ENCODE results near the gene ATP6V1B1.

ATP6V1B1 gene

GRCh38 chr2:70923378-70924015 is 12.2 kb upstream of the ATP6V1B1 start:
- H3K36me3 ChIP-seq (ENCODE audit: control insufficient read depth, low read length), result no peaks in the 10 kb centered on the region
- no peaks in the 10 kb centered on the region for H3F3A ChIP-seq (ENCODE audit: control insufficient read depth, insufficient read depth)
- no peaks in the 10 kb centered on the region for H3K79me2 ChIP-seq (ENCODE audit: control insufficient read depth, low read length)
- TF ChIP-seq CTCF (IDR thresholded peaks at IDR 0.05; ENCODE audit: low read depth, low read length, poor library complexity, severe bottlenecking) (peak; percentile 46), EZH2phosphoT487 (IDR thresholded peaks at IDR 0.05; ENCODE audit: borderline replicate concordance, low read length) (no peak)
- peaks cover 4% of the 10 kb centered on the region for H3K27me3 ChIP-seq (ENCODE audit: control insufficient read depth, low read length)
- H3K9me3 ChIP-seq (ENCODE audit: control insufficient read depth, insufficient read depth, low read length), result no peaks in the 10 kb centered on the region
- H3K4me2 ChIP-seq (ENCODE audit: low read length), result no peak overlapping the region
- no peaks in the 10 kb centered on the region for H3K9me2 ChIP-seq (replicated peaks; ENCODE audit: control insufficient read depth, low read length)
- no peak overlapping the region for H3K4me3 ChIP-seq (ENCODE audit: low read length)
- H4K20me1 ChIP-seq (ENCODE audit: control insufficient read depth, insufficient read depth, low read depth, low read length), result no peaks in the 10 kb centered on the region
- no peaks in the 10 kb centered on the region for H3K4me1 ChIP-seq (ENCODE audit: control insufficient read depth, low read length)
- no peak overlapping the region for H3K27ac ChIP-seq (ENCODE audit: low read depth, low read length)

GRCh38 chr2:70926042-70926441 is 9.7 kb upstream of the ATP6V1B1 start:
- Histone ChIP-seq H3K4me3 (ENCODE audit: low read length) (no peak overlapping the region), H3K4me2 (ENCODE audit: low read length) (no peak overlapping the region), H3K79me2 (ENCODE audit: control insufficient read depth, low read length) (no peaks in the 10 kb centered on the region), H3F3A (ENCODE audit: control insufficient read depth, insufficient read depth) (no peaks in the 10 kb centered on the region), H3K4me1 (ENCODE audit: control insufficient read depth, low read length) (peaks cover 5% of the 10 kb centered on the region), H3K36me3 (ENCODE audit: control insufficient read depth, low read length) (no peaks in the 10 kb centered on the region), H3K27me3 (ENCODE audit: control insufficient read depth, low read length) (peaks cover 4% of the 10 kb centered on the region), H3K9me2 (replicated peaks; ENCODE audit: control insufficient read depth, low read length) (no peaks in the 10 kb centered on the region), H4K20me1 (ENCODE audit: control insufficient read depth, insufficient read depth, low read depth, low read length) (no peaks in the 10 kb centered on the region), H3K9me3 (ENCODE audit: control insufficient read depth, insufficient read depth, low read length) (no peaks in the 10 kb centered on the region), H3K27ac (ENCODE audit: low read depth, low read length) (no peak overlapping the region)
- TF ChIP-seq CTCF (IDR thresholded peaks at IDR 0.05; ENCODE audit: low read depth, low read length, poor library complexity, severe bottlenecking) (no peak), EZH2phosphoT487 (IDR thresholded peaks at IDR 0.05; ENCODE audit: borderline replicate concordance, low read length) (no peak)

- Histone ChIP-seq H3F3A (ENCODE audit: control insufficient read depth, insufficient read depth) (no peaks in the 10 kb centered on the region), H3K36me3 (ENCODE audit: control insufficient read depth, low read length) (no peaks in the 10 kb centered on the region), H3K27me3 (ENCODE audit: control insufficient read depth, low read length) (peaks cover 4% of the 10 kb centered on the region), H3K4me2 (ENCODE audit: low read length) (no peak overlapping the region), H3K27ac (ENCODE audit: low read depth, low read length) (no peak overlapping the region), H3K4me3 (ENCODE audit: low read length) (no peak overlapping the region), H3K4me1 (ENCODE audit: control insufficient read depth, low read length) (peaks cover 7% of the 10 kb centered on the region), H3K9me2 (replicated peaks; ENCODE audit: control insufficient read depth, low read length) (no peaks in the 10 kb centered on the region), H3K79me2 (ENCODE audit: control insufficient read depth, low read length) (no peaks in the 10 kb centered on the region), H4K20me1 (ENCODE audit: control insufficient read depth, insufficient read depth, low read depth, low read length) (no peaks in the 10 kb centered on the region), H3K9me3 (ENCODE audit: control insufficient read depth, insufficient read depth, low read length) (no peaks in the 10 kb centered on the region)
- no peak for TF ChIP-seq CTCF (IDR thresholded peaks at IDR 0.05; ENCODE audit: low read depth, low read length, poor library complexity, severe bottlenecking)
- TF ChIP-seq EZH2phosphoT487 (IDR thresholded peaks at IDR 0.05; ENCODE audit: borderline replicate concordance, low read length), result no peak
Measured at GRCh38 chr2:70927138-70927537, 8.6 kb upstream of the ATP6V1B1 start.

Measured in DOHH2 (cell line).